Kidney tubule cell (primary cell): ENCODE measurements around the gene LILRA1.
"Not testable (repeated sequence)": the region's sequence is repeated elsewhere in the genome, so short reads cannot be mapped to it uniquely, and the experiment has no call there.

Source experiments
- DNase-seq: peaks from one replicate; pipeline ENCODE4 v3.0.0-alpha.2; 2018; ENCODE audit warnings: low spot score

Gene LILRA1

DNA sequence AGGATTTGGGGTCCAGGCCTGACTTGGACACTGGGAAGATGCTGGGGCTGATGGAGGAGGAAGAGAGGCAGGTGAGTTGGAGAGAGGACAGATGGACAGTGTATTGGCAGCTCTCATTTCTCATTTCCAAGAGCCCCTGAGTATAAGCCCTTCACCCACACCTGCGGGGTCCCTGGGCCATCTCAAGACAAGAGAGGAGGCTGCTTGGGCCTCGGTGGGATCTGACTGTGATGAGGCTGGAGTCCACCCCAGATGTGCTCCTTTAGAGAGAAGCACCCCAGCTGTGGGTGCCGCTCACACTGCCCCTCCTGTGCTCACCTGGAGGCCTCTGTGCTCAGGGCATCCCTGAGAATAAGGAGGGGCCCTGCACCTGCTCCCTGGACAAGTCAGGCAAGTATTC is 16.1 kb upstream of the LILRA1 start:
- DNase-seq = no peak

DNA sequence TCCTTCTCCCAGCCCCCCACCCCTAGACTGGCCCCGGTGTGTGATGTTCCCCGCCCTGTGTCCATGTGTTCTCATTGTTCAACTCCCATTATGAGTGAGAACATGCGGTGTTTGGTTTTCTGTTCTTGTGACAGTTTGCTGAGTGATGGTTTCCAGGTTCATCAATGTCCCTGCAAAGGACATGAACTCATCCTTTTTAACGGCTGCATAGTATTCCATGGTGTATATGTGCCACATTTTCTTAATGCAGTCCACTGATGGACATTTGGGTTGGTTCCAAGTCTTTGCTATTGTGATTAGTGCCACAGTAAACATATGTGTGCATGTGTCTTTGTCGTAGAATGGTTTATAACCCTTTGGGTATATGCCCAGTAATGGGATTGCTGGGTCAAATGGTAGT is 15.2 kb upstream of the LILRA1 start:
- not testable (repeated sequence) for DNase-seq

DNA sequence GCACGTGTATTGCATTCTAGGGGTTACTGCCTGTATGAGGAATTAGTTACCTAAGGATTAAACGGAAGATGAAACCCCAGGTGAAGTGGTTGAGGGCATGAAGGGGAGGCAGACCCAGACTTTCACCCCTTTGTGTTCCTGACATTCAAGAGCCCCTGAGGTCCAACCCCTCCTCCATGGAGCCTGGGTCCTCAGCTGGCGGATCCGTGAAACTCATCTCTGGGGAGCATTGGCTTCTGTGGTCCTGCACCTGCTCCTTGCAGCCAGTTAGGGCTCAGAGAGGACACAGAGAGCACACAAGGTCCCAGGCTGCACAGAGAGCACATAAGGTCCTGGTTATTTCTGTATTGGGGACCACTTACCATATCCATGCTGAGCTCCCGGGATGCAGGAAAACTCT is 7.0 kb upstream of the LILRA1 start:
- DNase-seq = no peak

DNA sequence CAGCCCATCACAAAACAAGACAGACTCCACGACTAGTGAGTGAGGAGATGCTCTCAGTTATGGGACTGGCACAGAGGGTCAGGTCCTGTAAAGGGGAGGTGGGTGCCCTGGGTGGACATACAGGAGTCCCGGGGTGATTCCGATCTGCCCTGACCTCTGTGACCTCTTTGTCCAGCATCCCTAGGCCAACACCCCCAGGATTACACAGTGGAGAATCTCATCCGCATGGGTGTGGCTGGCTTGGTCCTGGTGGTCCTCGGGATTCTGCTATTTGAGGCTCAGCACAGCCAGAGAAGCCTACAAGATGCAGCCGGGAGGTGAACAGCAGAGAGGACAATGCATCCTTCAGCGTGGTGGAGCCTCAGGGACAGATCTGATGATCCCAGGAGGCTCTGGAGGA is 6.4 kb upstream of the LILRA1 start:
- no peak for DNase-seq

GRCh38 chr19:54593931-54594626 is 647 bp downstream of the LILRA1 start:
- not testable (repeated sequence) for DNase-seq

GRCh38 chr19:54594737-54595136 is 1.3 kb downstream of the LILRA1 start:
- DNase-seq = no peak

GRCh38 chr19:54595680-54596436 is 2.4 kb downstream of the LILRA1 start:
- not testable (repeated sequence) for DNase-seq

- DNase-seq = no peak
Measured at GRCh38 chr19:54600212-54600611, 6.8 kb downstream of the LILRA1 start.

DNA sequence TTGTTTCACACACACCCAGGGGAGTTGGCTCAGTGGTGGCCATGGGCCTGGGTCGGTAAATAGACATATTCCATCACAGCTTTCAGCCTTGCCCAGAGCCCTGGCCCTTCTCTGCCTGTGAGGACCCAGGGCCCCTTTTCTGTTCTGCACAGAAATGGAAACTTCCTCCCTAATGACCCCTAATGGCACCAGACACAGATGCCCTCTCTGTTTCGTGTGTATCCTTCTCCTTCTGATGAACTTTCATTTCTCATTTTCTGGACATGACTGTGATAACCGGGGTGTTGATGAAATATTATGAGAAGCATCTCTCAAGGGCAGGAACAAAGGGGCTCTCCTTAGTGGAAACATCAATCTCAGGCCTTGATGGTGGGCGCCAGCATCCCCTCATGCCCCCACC is 12.8 kb downstream of the LILRA1 start:
- DNase-seq = no peak

GRCh38 chr19:54606891-54607784 is 13.7 kb downstream of the LILRA1 start:
- DNase-seq = no peak

DNA sequence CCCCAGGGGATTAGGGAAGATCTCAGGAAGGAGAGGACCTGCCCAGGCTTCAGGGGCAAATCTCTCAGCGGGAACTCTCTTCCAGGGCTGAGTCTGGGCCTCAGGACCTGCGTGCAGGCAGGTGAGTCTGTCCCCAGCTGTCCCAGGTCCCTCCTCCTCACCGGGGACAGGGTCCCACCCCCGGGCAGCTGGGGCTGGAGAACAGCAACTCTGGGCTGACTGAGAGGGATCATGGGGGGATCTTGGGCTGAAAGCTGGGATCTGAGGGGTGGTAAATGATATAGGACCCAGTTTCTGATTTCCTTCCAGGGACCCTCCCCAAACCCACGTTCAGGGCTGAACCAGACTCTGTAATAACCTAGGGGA is 14.3 kb downstream of the LILRA1 start:
- DNase-seq = no peak

DNA sequence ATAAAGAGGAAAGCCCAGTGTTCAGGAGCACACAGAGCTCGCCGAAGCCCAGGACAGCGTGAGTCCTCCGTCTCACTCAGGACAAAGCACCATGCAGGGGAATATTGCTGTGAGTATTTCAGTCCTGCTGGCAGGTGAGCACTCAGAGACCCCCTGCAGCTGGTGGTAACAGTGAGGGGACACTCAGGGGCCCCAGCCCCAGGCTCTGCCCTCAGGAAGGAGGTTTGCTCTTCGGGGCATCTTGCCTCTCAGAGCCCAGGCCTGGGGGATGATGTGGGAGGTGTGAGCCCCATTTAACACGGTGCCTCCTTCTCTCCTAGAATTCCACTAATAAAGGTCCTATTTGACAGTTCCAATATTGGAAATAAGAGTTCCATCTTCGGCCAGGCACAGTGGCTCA is 14.8 kb downstream of the LILRA1 start:
- DNase-seq = no peak

- DNase-seq = no peak
Measured at GRCh38 chr19:54608792-54609191, 15.4 kb downstream of the LILRA1 start.

DNA sequence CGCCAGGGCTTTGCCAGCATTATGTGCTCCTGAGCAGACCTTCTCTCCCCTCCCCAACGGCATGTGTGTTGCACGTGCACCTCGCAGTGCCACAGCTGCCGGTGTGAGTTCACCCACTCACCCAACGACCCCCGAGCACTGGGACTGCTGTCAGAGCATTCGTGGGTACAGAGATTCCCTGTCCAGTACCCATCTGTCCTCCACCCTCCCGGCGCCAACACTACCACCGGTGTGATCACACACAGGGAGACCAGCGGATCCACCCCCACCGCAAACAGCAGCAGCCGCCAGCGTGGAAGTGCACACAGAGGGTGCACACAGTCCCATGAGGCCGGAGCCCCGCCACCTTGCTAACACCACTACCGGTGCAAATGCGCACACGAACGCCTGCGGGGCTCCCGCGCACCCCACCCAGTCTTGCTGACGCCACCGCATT is 15.9 kb downstream of the LILRA1 start:
- DNase-seq = no peak

- DNase-seq = no peak
Measured at GRCh38 chr19:54612428-54612827, 19.0 kb downstream of the LILRA1 start.

DNA sequence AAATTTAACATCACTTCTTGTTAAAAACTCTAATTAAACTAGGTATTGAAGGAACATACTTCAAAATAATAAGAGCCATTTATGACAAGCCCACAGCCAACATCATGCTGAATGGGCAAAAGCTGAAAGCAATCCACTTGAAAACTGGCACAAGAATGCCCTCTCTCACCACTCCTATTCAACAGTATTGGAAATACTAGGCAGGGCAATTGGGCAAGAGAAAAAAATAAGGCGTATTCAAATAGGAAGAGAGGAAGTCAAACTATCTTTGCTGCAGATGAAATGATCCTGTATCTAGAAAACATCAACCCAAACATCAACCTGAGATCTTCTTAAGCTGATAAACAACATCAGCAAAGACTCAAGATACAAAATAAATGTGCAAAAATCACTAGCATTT is 21.3 kb downstream of the LILRA1 start:
- DNase-seq = no peak

DNA sequence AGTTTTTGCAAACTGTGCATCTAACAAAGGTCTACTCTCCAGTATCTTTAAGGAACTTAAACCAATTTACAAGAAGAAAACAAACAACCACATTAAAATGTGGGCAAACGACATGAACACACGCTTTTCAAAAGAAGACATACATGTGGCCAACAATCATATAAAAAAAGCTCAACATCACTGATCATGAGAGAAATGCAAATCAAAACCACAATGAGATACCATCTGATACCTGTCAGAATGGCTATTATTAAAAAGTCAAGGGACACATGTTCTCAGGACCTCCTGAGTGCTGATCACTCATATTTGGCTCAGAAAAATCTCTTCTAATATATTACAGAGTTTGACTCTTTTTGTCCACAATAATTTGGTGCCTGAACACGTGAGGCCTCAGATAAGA is 22.6 kb downstream of the LILRA1 start:
- no peak for DNase-seq

- DNase-seq = no peak
Measured at GRCh38 chr19:54616821-54617560, 23.6 kb downstream of the LILRA1 start.

DNA sequence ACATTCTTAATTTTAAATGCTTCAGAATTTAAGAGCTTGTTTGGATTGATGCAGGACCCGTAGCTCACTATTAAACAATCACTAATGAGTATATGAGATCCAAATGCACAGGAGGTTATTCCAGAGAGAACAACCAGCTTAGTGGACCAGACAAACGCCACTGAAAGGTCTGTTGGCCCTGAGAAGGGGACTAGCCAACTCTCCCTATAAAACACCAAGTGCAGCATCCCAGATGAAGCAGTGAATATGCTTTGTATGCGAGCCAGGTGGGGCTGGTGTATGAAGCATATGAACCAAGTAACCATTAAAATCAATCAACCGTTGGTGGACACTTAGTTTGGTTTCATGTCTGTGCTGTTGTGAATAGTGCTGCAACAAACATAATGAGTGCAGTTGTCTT is 27.0 kb downstream of the LILRA1 start:
- no peak for DNase-seq

DNA sequence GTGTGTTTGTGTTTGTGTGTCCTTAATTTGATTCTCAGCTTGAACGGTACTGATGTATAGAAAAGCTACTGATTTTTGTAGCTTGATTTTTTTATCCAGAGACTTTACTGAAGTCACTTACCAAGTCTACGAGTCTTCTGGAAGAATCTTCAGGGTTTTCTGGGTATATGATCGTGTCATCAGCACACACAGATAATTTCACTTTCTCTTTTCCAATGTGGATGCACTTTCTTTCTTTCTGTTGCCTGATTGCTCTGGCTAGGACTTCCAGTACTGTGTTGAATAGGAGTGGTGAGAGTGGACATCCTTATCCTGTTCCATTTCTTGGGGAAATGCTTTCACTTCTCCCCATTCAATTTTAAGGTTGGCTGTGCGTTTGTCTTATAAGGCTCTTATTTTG is 29.0 kb downstream of the LILRA1 start:
- DNase-seq = no peak

- not testable (repeated sequence) for DNase-seq
Measured at GRCh38 chr19:54624234-54624633, 30.8 kb downstream of the LILRA1 start.
